GM23338 (cell line): ENCODE results near the gene KCNJ16. TPM values are rescaled to one million over a fixed set of nuclear protein-coding genes. Genes with fewer than 3 reads are reported as not detected.

Experiments used
- ATAC-seq: fragments of 200-7000 bp; cut with Tn5 transposase; 3 replicates; pipeline ENCODE4 v1.9.1; 2020
- DNase-seq: peaks from one replicate; pipeline ENCODE4 v3.0.0-alpha.2; 2015; ENCODE audit warnings: low spot score
- H2AFZ ChIP-seq: fragments of 200-600 bp; sonication (generic); 2 replicates; pipeline ENCODE4 v1.8.0; 2016; ENCODE audit warnings: antibody characterized with exemption, mild to moderate bottlenecking, moderate library complexity
- H3F3A ChIP-seq: fragments of 200-600 bp; sonication (generic); replicated peaks from 2 replicates; pipeline ENCODE4 v1.8.0; 2017; ENCODE audit warnings: antibody characterized with exemption, mixed run types, low read depth
- H3K27ac ChIP-seq: fragments of 200-600 bp; sonication (generic); 2 replicates; pipeline ENCODE4 v1.6.1; 2016; ENCODE audit warnings: low read depth
- H3K27me3 ChIP-seq: fragments of 200-600 bp; sonication (generic); 2 replicates; pipeline ENCODE4 v1.8.0; 2016; ENCODE audit warnings: mild to moderate bottlenecking, mixed run types, moderate library complexity; ENCODE audit not compliant: insufficient read depth
- H3K36me3 ChIP-seq: fragments of 200-600 bp; sonication (generic); 2 replicates; pipeline ENCODE4 v1.8.0; 2016; ENCODE audit warnings: mild to moderate bottlenecking; ENCODE audit not compliant: insufficient read depth
- H3K4me1 ChIP-seq: fragments of 200-600 bp; sonication (generic); 2 replicates; pipeline ENCODE4 v1.8.0; 2016; ENCODE audit warnings: mild to moderate bottlenecking, moderate library complexity; ENCODE audit not compliant: insufficient read depth
- H3K4me2 ChIP-seq: fragments of 200-600 bp; sonication (generic); 2 replicates; pipeline ENCODE4 v1.7.1; 2017; ENCODE audit warnings: mixed run types
- H3K4me3 ChIP-seq: fragments of 200-600 bp; sonication (generic); 2 replicates; pipeline ENCODE4 v1.6.1; 2016; ENCODE audit warnings: mixed run types
- H3K79me2 ChIP-seq: fragments of 200-600 bp; sonication (generic); replicated peaks from 2 replicates; pipeline ENCODE4 v1.8.0; 2017; ENCODE audit warnings: mild to moderate bottlenecking; ENCODE audit not compliant: insufficient read depth
- H3K9me2 ChIP-seq: fragments of 200-600 bp; sonication (generic); 2 replicates; pipeline ENCODE4 v1.8.0; 2017; ENCODE audit not compliant: insufficient read depth
- H4K20me1 ChIP-seq: fragments of 200-600 bp; sonication (generic); replicated peaks from 2 replicates; pipeline ENCODE4 v1.8.0; 2017; ENCODE audit warnings: mild to moderate bottlenecking; ENCODE audit not compliant: insufficient read depth
- H3K27ac Mint-ChIP-seq: 2 replicates; pipeline ENCODE4 v1.8.0; 2020; ENCODE audit warnings: inconsistent platforms, mild to moderate bottlenecking, moderate library complexity, mixed read lengths
- H3K27me3 Mint-ChIP-seq: 3 replicates; pipeline ENCODE4 v1.8.0; 2022; ENCODE audit warnings: low read depth, mild to moderate bottlenecking, moderate library complexity, mixed read lengths, inconsistent platforms; ENCODE audit not compliant: insufficient read depth, poor library complexity
- H3K36me3 Mint-ChIP-seq: 3 replicates; pipeline ENCODE4 v1.8.0; 2021; ENCODE audit warnings: low read depth, mild to moderate bottlenecking, inconsistent platforms, moderate library complexity, mixed read lengths
- H3K4me1 Mint-ChIP-seq: 3 replicates; pipeline ENCODE4 v1.8.0; 2020; ENCODE audit warnings: mild to moderate bottlenecking, inconsistent platforms, mixed read lengths
- H3K4me3 Mint-ChIP-seq: 3 replicates; pipeline ENCODE4 v1.8.0; 2021; ENCODE audit warnings: moderate library complexity, mild to moderate bottlenecking, inconsistent platforms, mixed read lengths
- H3K9me3 Mint-ChIP-seq: 3 replicates; pipeline ENCODE4 v1.8.0; 2020; ENCODE audit warnings: moderate library complexity, mild to moderate bottlenecking, inconsistent platforms, mixed read lengths
- NANOG ChIP-seq: IDR thresholded peaks from 2 replicates; pipeline ENCODE4 v1.6.1; 2016; ENCODE audit warnings: antibody characterized with exemption, borderline replicate concordance
- POLR2AphosphoS5 ChIP-seq: IDR thresholded peaks from 2 replicates; pipeline ENCODE4 v1.6.1; 2016; ENCODE audit warnings: antibody characterized with exemption, low read depth
- polyA plus RNA-seq: library from polyadenylated mRNA; unstranded; fragments of >200 nt; fragmentation: Nextera tagmentation; extraction: Ambion mirVana; gene quantifications from 2 replicates; pipeline ENCODE4 v1.2.1, GENCODE V29; 2016
- total RNA-seq: library from RNA; depleted of rRNA; stranded (reverse); fragments of >200 nt; shearing (Covaris generic); gene quantifications from 2 replicates; pipeline ENCODE4 v1.2.3, GENCODE V29; 2014
- TF ChIP-seq, protein P1 (sequence below): fragments of 250-450 bp; sonication (Bioruptor Pico); IDR thresholded peaks from 2 replicates; pipeline ENCODE4 v1.5.0; 2020; ENCODE audit warnings: mild to moderate bottlenecking, moderate library complexity
- TF ChIP-seq, protein P2 (sequence below): IDR thresholded peaks from one replicate; pipeline ENCODE4 v1.6.1; 2018; ENCODE audit warnings: antibody characterized with exemption; ENCODE audit not compliant: unreplicated experiment

Gene KCNJ16
- total and polyA plus RNA-seq, 2 experiments from 2014 or later, result not detected

DNA sequence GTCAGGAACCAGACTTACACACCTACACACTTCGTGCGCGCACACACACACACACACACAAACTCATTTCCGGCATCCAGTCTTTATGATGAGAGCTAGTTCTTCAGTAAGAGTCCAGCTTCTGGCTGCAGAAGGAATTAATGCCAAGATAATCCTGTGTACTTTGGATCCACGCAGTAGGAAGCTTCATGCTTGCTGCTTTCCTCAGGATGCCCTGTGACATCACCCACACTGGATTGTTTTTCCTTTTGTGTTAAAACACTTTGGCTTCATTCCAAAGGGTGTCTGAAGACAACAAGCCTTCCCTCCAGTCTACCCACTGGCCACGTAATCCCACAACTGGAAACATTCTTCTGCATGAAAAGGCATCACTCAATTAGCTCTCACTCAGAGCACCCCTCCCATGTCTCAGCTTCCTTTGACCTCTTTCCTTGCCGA lies 35.4 kb downstream of the KCNJ16 start:
- Mint-ChIP-seq H3K36me3 (no peaks in the 10 kb centered on the region), H3K9me3 (no peaks in the 10 kb centered on the region), H3K4me3 (no peak overlapping the region), H3K27ac (0 out of 2 replicates have a peak overlapping the region, but pooled peaks have one; percentile 1), H3K27me3 (no peaks in the 10 kb centered on the region), H3K4me1 (no peaks in the 10 kb centered on the region)
- DNase-seq (no peak), ATAC-seq (no peak)
- no peaks in the 10 kb centered on the region for H3K36me3 ChIP-seq
- no peak overlapping the region for H3K27ac ChIP-seq
- no peaks in the 10 kb centered on the region for H4K20me1 ChIP-seq
- H3K4me2 ChIP-seq, result no peak overlapping the region
- H2AFZ ChIP-seq, result no peak overlapping the region
- H3K4me1 ChIP-seq, result no peaks in the 10 kb centered on the region
- no peak overlapping the region for H3K4me3 ChIP-seq
- H3K9me2 ChIP-seq, result no peaks in the 10 kb centered on the region
- no peaks in the 10 kb centered on the region for H3K79me2 ChIP-seq
- H3K27me3 ChIP-seq, result no peaks in the 10 kb centered on the region
- TF ChIP-seq, protein P1, sequence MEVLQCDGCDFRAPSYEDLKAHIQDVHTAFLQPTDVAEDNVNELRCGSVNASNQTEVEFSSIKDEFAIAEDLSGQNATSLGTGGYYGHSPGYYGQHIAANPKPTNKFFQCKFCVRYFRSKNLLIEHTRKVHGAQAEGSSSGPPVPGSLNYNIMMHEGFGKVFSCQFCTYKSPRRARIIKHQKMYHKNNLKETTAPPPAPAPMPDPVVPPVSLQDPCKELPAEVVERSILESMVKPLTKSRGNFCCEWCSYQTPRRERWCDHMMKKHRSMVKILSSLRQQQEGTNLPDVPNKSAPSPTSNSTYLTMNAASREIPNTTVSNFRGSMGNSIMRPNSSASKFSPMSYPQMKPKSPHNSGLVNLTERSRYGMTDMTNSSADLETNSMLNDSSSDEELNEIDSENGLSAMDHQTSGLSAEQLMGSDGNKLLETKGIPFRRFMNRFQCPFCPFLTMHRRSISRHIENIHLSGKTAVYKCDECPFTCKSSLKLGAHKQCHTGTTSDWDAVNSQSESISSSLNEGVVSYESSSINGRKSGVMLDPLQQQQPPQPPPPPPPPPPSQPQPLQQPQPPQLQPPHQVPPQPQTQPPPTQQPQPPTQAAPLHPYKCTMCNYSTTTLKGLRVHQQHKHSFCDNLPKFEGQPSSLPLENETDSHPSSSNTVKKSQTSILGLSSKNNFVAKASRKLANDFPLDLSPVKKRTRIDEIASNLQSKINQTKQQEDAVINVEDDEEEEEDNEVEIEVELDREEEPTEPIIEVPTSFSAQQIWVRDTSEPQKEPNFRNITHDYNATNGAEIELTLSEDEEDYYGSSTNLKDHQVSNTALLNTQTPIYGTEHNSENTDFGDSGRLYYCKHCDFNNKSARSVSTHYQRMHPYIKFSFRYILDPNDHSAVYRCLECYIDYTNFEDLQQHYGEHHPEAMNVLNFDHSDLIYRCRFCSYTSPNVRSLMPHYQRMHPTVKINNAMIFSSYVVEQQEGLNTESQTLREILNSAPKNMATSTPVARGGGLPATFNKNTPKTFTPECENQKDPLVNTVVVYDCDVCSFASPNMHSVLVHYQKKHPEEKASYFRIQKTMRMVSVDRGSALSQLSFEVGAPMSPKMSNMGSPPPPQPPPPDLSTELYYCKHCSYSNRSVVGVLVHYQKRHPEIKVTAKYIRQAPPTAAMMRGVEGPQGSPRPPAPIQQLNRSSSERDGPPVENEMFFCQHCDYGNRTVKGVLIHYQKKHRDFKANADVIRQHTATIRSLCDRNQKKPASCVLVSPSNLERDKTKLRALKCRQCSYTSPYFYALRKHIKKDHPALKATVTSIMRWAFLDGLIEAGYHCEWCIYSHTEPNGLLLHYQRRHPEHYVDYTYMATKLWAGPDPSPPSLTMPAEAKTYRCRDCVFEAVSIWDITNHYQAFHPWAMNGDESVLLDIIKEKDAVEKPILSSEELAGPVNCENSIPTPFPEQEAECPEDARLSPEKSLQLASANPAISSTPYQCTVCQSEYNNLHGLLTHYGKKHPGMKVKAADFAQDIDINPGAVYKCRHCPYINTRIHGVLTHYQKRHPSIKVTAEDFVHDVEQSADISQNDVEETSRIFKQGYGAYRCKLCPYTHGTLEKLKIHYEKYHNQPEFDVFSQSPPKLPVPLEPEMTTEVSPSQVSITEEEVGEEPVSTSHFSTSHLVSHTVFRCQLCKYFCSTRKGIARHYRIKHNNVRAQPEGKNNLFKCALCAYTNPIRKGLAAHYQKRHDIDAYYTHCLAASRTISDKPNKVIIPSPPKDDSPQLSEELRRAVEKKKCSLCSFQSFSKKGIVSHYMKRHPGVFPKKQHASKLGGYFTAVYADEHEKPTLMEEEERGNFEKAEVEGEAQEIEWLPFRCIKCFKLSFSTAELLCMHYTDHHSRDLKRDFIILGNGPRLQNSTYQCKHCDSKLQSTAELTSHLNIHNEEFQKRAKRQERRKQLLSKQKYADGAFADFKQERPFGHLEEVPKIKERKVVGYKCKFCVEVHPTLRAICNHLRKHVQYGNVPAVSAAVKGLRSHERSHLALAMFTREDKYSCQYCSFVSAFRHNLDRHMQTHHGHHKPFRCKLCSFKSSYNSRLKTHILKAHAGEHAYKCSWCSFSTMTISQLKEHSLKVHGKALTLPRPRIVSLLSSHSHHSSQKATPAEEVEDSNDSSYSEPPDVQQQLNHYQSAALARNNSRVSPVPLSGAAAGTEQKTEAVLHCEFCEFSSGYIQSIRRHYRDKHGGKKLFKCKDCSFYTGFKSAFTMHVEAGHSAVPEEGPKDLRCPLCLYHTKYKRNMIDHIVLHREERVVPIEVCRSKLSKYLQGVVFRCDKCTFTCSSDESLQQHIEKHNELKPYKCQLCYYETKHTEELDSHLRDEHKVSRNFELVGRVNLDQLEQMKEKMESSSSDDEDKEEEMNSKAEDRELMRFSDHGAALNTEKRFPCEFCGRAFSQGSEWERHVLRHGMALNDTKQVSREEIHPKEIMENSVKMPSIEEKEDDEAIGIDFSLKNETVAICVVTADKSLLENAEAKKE, result no peak
- TF ChIP-seq, protein P2, sequence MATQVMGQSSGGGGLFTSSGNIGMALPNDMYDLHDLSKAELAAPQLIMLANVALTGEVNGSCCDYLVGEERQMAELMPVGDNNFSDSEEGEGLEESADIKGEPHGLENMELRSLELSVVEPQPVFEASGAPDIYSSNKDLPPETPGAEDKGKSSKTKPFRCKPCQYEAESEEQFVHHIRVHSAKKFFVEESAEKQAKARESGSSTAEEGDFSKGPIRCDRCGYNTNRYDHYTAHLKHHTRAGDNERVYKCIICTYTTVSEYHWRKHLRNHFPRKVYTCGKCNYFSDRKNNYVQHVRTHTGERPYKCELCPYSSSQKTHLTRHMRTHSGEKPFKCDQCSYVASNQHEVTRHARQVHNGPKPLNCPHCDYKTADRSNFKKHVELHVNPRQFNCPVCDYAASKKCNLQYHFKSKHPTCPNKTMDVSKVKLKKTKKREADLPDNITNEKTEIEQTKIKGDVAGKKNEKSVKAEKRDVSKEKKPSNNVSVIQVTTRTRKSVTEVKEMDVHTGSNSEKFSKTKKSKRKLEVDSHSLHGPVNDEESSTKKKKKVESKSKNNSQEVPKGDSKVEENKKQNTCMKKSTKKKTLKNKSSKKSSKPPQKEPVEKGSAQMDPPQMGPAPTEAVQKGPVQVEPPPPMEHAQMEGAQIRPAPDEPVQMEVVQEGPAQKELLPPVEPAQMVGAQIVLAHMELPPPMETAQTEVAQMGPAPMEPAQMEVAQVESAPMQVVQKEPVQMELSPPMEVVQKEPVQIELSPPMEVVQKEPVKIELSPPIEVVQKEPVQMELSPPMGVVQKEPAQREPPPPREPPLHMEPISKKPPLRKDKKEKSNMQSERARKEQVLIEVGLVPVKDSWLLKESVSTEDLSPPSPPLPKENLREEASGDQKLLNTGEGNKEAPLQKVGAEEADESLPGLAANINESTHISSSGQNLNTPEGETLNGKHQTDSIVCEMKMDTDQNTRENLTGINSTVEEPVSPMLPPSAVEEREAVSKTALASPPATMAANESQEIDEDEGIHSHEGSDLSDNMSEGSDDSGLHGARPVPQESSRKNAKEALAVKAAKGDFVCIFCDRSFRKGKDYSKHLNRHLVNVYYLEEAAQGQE, result no peak
- no peak for TF ChIP-seq POLR2AphosphoS5
- no peak for TF ChIP-seq NANOG
- H3F3A ChIP-seq, result no peaks in the 10 kb centered on the region
